SU-DHL-6 (cell line): ENCODE data around the gene RHBDF2.

ENCODE experiments used
- H2AFZ ChIP-seq: fragments of 200-600 bp; sonication (generic); 2 replicates; pipeline ENCODE4 v1.6.1; 2014; ENCODE audit warnings: low read depth, mild to moderate bottlenecking, moderate library complexity, mixed read lengths, antibody characterized with exemption, low read length; ENCODE audit not compliant: severe bottlenecking
- H3F3A ChIP-seq: fragments of 200-600 bp; shearing (Covaris generic); 2 replicates; pipeline ENCODE4 v1.6.0; 2016; ENCODE audit warnings: antibody characterized with exemption, mild to moderate bottlenecking; ENCODE audit not compliant: insufficient read depth
- H3K27ac ChIP-seq: fragments of 200-600 bp; sonication (generic); 2 replicates; pipeline ENCODE4 v1.5.1; 2016; ENCODE audit warnings: low read depth, mild to moderate bottlenecking, low read length, moderate library complexity, mixed read lengths
- H3K27me3 ChIP-seq: fragments of 200-600 bp; sonication (generic), shearing (Covaris generic); 2 replicates; pipeline ENCODE4 v1.6.0; 2014; ENCODE audit warnings: mild to moderate bottlenecking, low read length
- H3K36me3 ChIP-seq: fragments of 200-600 bp; sonication (generic); 2 replicates; pipeline ENCODE4 v1.6.1; 2014; ENCODE audit warnings: mild to moderate bottlenecking, low read length, mixed read lengths
- H3K4me2 ChIP-seq: fragments of 300-600, 200-600 bp; shearing (Covaris generic), sonication (generic); 2 replicates; pipeline ENCODE4 v1.6.0; 2014; ENCODE audit warnings: low read length, low read depth, mild to moderate bottlenecking; ENCODE audit not compliant: poor library complexity, severe bottlenecking
- H3K4me3 ChIP-seq: fragments of 200-600 bp; sonication (generic); 2 replicates; pipeline ENCODE4 v1.5.1; 2014; ENCODE audit warnings: antibody characterized with exemption, low read length, mild to moderate bottlenecking, mixed read lengths; ENCODE audit not compliant: insufficient read depth, poor library complexity, severe bottlenecking
- H3K79me2 ChIP-seq: fragments of 200-600 bp; sonication (generic); 2 replicates; pipeline ENCODE4 v1.6.1; 2014; ENCODE audit warnings: mild to moderate bottlenecking, low read length, moderate library complexity; ENCODE audit not compliant: insufficient read depth
- H3K9ac ChIP-seq: fragments of 200-600 bp; sonication (generic); 2 replicates; pipeline ENCODE4 v1.7.0; 2014; ENCODE audit warnings: mild to moderate bottlenecking, low read length
- H3K9me2 ChIP-seq: fragments of 200-600 bp; sonication (generic); replicated peaks from 2 replicates; pipeline ENCODE4 v1.6.1; 2014; ENCODE audit warnings: low read length; ENCODE audit not compliant: insufficient read depth
- H3K9me3 ChIP-seq: fragments of 200-600 bp; sonication (generic); 2 replicates; pipeline ENCODE4 v1.6.1; 2014; ENCODE audit warnings: low read length, mixed read lengths; ENCODE audit not compliant: insufficient read depth
- H4K20me1 ChIP-seq: fragments of 200-600 bp; sonication (generic); 2 replicates; pipeline ENCODE4 v1.6.1; 2014; ENCODE audit warnings: low read depth, mild to moderate bottlenecking, antibody characterized with exemption, low read length, moderate library complexity, mixed read lengths
- EZH2phosphoT487 ChIP-seq: fragments of 200-600 bp; sonication (generic), shearing (Covaris generic); conservative IDR thresholded peaks from 2 replicates; pipeline ENCODE4 v1.6.1; 2018; ENCODE audit warnings: mild to moderate bottlenecking, antibody characterized with exemption, low read length, moderate library complexity, mixed read lengths
- TF ChIP-seq, protein P1 (sequence below): fragments of 200-600 bp; sonication (generic); IDR thresholded peaks from one replicate; pipeline ENCODE4 v1.5.1; 2017; ENCODE audit warnings: antibody characterized with exemption, mild to moderate bottlenecking, low read length, moderate library complexity; ENCODE audit not compliant: insufficient read depth, poor library complexity, severe bottlenecking

The RHBDF2 gene

DNA sequence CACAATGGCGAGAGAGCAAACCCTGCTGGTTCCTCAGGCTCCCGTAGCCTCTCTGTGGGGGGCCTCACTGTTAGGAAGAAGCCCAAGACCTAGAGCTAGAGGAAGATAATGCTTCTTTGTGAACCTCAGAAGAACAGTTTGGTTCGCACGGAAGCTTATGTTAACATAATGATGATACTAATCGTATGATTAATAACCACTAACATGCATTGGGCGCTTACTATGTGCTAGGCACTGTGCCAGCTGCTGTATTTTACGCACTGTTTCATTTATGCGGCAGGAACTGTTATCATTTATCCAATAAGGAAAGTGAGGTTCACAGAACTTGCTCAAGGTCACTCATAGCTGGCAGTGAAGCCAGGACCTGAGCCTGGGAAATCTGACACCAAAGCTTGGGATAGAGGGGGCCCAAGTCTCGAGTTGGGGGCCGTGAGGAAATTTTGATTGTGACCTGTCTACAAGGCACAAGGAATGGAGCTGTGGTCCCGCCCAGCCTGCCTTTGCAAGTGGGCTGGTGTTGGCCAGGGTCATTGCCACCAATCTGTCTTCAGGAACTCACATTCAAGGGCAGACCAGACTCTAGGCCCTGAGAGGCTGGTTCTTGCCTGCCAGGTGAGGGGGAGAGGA is 45.4 kb upstream of the RHBDF2 start:
- no peaks in the 10 kb centered on the region for H3K9me3 ChIP-seq
- H2AFZ ChIP-seq = no peak overlapping the region
- H3F3A ChIP-seq = no peaks in the 10 kb centered on the region
- no peaks in the 10 kb centered on the region for H3K36me3 ChIP-seq
- H3K9me2 ChIP-seq = no peaks in the 10 kb centered on the region
- H3K4me2 ChIP-seq = no peak overlapping the region
- no peaks in the 10 kb centered on the region for H3K27me3 ChIP-seq
- no peak overlapping the region for H3K4me3 ChIP-seq
- no peak for TF ChIP-seq EZH2phosphoT487
- TF ChIP-seq, protein P1, sequence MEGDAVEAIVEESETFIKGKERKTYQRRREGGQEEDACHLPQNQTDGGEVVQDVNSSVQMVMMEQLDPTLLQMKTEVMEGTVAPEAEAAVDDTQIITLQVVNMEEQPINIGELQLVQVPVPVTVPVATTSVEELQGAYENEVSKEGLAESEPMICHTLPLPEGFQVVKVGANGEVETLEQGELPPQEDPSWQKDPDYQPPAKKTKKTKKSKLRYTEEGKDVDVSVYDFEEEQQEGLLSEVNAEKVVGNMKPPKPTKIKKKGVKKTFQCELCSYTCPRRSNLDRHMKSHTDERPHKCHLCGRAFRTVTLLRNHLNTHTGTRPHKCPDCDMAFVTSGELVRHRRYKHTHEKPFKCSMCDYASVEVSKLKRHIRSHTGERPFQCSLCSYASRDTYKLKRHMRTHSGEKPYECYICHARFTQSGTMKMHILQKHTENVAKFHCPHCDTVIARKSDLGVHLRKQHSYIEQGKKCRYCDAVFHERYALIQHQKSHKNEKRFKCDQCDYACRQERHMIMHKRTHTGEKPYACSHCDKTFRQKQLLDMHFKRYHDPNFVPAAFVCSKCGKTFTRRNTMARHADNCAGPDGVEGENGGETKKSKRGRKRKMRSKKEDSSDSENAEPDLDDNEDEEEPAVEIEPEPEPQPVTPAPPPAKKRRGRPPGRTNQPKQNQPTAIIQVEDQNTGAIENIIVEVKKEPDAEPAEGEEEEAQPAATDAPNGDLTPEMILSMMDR = no peak
- H3K9ac ChIP-seq = no peak overlapping the region
- no peak overlapping the region for H3K27ac ChIP-seq
- no peaks in the 10 kb centered on the region for H3K79me2 ChIP-seq
- H4K20me1 ChIP-seq = no peaks in the 10 kb centered on the region

DNA sequence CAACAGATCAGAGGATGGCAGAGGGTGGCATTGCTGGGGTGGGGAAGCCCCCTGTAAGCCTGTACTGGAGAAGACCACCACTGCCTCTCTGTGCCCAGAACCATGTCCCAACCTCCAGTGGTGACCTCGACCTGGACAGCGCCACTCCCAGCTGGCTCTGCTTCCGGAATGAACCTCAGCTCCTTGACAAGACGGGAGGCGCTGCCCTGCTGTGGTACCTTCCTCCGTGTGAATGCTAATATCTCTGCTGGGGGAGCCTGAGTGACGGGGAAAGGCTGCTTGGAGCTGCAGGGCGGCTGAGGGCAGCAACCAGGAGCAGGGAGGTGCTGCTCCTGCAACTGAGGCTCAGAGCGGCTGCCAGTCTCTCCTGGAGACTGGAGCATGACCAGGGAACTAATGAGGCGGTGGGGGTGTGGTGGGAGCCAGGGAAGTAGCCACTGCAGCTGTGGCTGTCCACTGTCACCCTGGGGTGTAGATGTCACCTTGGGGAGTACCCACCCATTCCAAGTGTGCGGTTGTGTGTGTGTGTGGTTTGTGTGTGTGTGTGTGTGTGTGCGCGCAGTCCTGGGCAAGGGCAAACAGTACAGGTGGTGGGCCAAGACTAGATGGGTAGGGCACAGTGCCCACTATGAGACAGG is 44.8 kb upstream of the RHBDF2 start:
- Histone ChIP-seq H2AFZ (no peak overlapping the region), H3K9ac (no peak overlapping the region), H3F3A (no peaks in the 10 kb centered on the region), H3K9me3 (no peaks in the 10 kb centered on the region), H3K36me3 (no peaks in the 10 kb centered on the region), H3K9me2 (no peaks in the 10 kb centered on the region), H3K27me3 (no peaks in the 10 kb centered on the region), H4K20me1 (no peaks in the 10 kb centered on the region), H3K27ac (no peak overlapping the region), H3K79me2 (no peaks in the 10 kb centered on the region), H3K4me2 (no peak overlapping the region), H3K4me3 (no peak overlapping the region)
- TF ChIP-seq, protein P1 = no peak
- no peak for TF ChIP-seq EZH2phosphoT487

DNA sequence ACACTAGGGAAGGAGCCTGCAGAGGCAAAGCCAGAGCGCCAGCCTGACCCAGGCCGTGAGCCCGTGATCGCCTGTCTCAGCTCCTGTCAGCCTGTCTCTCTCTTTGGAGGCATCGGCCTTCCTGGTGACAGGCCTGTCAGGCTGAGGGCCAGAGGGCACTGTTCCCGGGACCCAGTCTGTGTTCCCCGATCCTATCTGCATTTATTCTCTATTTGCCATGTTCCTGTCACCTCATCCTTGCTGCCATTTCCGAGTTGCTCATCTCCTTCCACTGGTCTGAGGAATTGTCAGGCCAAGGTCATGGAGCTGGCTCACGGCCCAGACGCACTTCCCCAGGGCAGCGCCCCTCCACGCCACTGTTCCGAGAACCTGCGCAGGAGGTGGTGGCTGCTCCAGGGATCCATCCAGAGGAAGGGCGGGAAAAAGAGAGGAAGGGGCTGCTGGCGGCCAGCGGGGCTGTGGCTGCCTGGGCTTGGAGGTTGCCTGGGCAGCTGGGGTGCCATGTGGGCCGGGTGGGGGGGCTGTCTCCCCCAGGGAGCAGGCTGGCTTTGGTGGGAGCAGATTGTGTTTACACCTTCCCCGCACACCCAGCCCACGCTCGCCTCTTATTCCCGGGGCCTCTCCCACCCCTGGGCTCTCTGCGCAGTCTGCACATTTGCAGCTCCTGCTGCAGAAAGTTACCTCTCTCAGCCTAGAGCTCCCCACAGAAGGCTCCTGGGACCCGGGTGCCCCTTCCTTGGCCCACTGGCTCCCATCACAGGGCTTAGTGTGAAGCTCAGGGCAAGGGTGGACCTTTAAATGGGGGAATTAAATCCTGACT is 43.5 kb upstream of the RHBDF2 start:
- Histone ChIP-seq H3K27ac (no peak overlapping the region), H3K4me3 (no peak overlapping the region)

More for the DNA sequence above, 43.5 kb upstream of the RHBDF2 start:
- Histone ChIP-seq H3K9me3 (no peaks in the 10 kb centered on the region), H3K9ac (no peak overlapping the region), H3F3A (no peaks in the 10 kb centered on the region), H3K79me2 (no peaks in the 10 kb centered on the region), H4K20me1 (no peaks in the 10 kb centered on the region), H3K4me2 (no peak overlapping the region), H3K9me2 (no peaks in the 10 kb centered on the region), H3K36me3 (no peaks in the 10 kb centered on the region), H3K27me3 (no peaks in the 10 kb centered on the region), H2AFZ (no peak overlapping the region)
- TF ChIP-seq, protein P1 = no peak
- TF ChIP-seq EZH2phosphoT487 = no peak
